Neural cell (in vitro differentiated cells): ENCODE data around the gene SLC30A5. TPM values are rescaled to one million over a fixed set of nuclear protein-coding genes. Genes with fewer than 3 reads are reported as not detected.
"Not testable (repeated sequence)": the region's sequence is repeated elsewhere in the genome, so short reads cannot be mapped to it uniquely, and the experiment has no call there.

Experiments used
- H2AFZ ChIP-seq: fragments of 200-600, 300-800 bp; sonication (generic), shearing (Covaris generic); 2 replicates; pipeline ENCODE4 v1.6.0; 2014; ENCODE audit warnings: low read depth, mild to moderate bottlenecking, antibody characterized with exemption, low read length, moderate library complexity
- H3F3A ChIP-seq: fragments of 200-600 bp; shearing (Covaris generic); 2 replicates; pipeline ENCODE4 v1.6.1; 2016; ENCODE audit warnings: mild to moderate bottlenecking, moderate library complexity, mixed read lengths, antibody characterized with exemption, low read length; ENCODE audit not compliant: insufficient read depth, poor library complexity, severe bottlenecking
- H3K27ac ChIP-seq: fragments of 200-600, 300-800 bp; sonication (generic), shearing (Covaris generic); 2 replicates; pipeline ENCODE4 v1.5.1; 2014; ENCODE audit warnings: mild to moderate bottlenecking, low read length, moderate library complexity
- H3K27me3 ChIP-seq: fragments of 300-800, 200-600 bp; sonication (generic), shearing (Covaris generic); 2 replicates; pipeline ENCODE4 v1.6.0; 2014; ENCODE audit warnings: mild to moderate bottlenecking, low read depth, low read length, moderate library complexity; ENCODE audit not compliant: insufficient read depth
- H3K36me3 ChIP-seq: fragments of 300-800, 200-600 bp; sonication (generic), shearing (Covaris generic); 2 replicates; pipeline ENCODE4 v1.5.1; 2014; ENCODE audit warnings: mild to moderate bottlenecking, antibody characterized with exemption, low read length, moderate library complexity; ENCODE audit not compliant: insufficient read depth
- H3K4me2 ChIP-seq: fragments of 300-800, 200-600 bp; sonication (generic), shearing (Covaris generic); 2 replicates; pipeline ENCODE4 v1.6.0; 2014; ENCODE audit warnings: mild to moderate bottlenecking, low read length
- H3K4me3 ChIP-seq: fragments of 300-800, 200-600 bp; sonication (generic), shearing (Covaris generic); 2 replicates; pipeline ENCODE4 v1.5.1; 2014; ENCODE audit warnings: mild to moderate bottlenecking, low read length, moderate library complexity
- H3K79me2 ChIP-seq: fragments of 200-600 bp; shearing (Covaris generic); replicated peaks from 2 replicates; pipeline ENCODE4 v1.6.0; 2014; ENCODE audit warnings: mild to moderate bottlenecking, low read length, moderate library complexity; ENCODE audit not compliant: insufficient read depth
- H3K9ac ChIP-seq: fragments of 300-800, 200-600 bp; sonication (generic), shearing (Covaris generic); 2 replicates; pipeline ENCODE4 v1.6.1; 2016; ENCODE audit warnings: mild to moderate bottlenecking, low read length, mixed read lengths
- H3K9me2 ChIP-seq: fragments of 200-600 bp; shearing (Covaris generic); 2 replicates; pipeline ENCODE4 v1.6.1; 2016; ENCODE audit warnings: mild to moderate bottlenecking, low read length, mixed read lengths; ENCODE audit not compliant: insufficient read depth
- H3K9me3 ChIP-seq: fragments of 200-600, 300-800 bp; sonication (generic), shearing (Covaris generic); 2 replicates; pipeline ENCODE4 v1.6.1; 2016; ENCODE audit warnings: mild to moderate bottlenecking, mixed run types, low read length, moderate library complexity, mixed read lengths
- H4K20me1 ChIP-seq: fragments of 200-600 bp; shearing (Covaris generic); 2 replicates; pipeline ENCODE4 v1.6.1; 2016; ENCODE audit warnings: mild to moderate bottlenecking, mixed run types; ENCODE audit not compliant: insufficient read depth
- CTCF ChIP-seq: fragments of 450-650 bp; IDR thresholded peaks from 2 replicates; pipeline ENCODE4 v1.5.1; 2014; ENCODE audit warnings: antibody characterized with exemption, mild to moderate bottlenecking, moderate library complexity; ENCODE audit not compliant: poor library complexity, severe bottlenecking
- EP300 ChIP-seq: fragments of 450-650 bp; conservative IDR thresholded peaks from 2 replicates; pipeline ENCODE4 v1.6.1; 2014; ENCODE audit warnings: antibody characterized with exemption, mild to moderate bottlenecking, moderate library complexity; ENCODE audit not compliant: poor library complexity, severe bottlenecking
- EZH2 ChIP-seq: fragments of 200-600, 300-800 bp; shearing (Covaris generic), sonication (generic); IDR thresholded peaks from 2 replicates; pipeline ENCODE4 v1.6.1; 2014; ENCODE audit warnings: antibody characterized with exemption, low read length, borderline replicate concordance, mild to moderate bottlenecking; ENCODE audit not compliant: insufficient read depth, poor library complexity, severe bottlenecking
- MXI1 ChIP-seq: fragments of 450-650 bp; conservative IDR thresholded peaks from 2 replicates; pipeline ENCODE4 v1.6.1; 2014; ENCODE audit warnings: antibody characterized with exemption, mild to moderate bottlenecking; ENCODE audit not compliant: poor library complexity, severe bottlenecking
- POLR2AphosphoS5 ChIP-seq: IDR thresholded peaks from 2 replicates; pipeline ENCODE4 v1.6.1; 2012
- RAD21 ChIP-seq: fragments of 450-650 bp; conservative IDR thresholded peaks from 2 replicates; pipeline ENCODE4 v1.6.1; 2014; ENCODE audit warnings: antibody characterized with exemption, mild to moderate bottlenecking, moderate library complexity
- REST ChIP-seq: IDR thresholded peaks from 2 replicates; pipeline ENCODE4 v1.6.1; 2012; ENCODE audit warnings: borderline replicate concordance
- SMC3 ChIP-seq: fragments of 450-650 bp; conservative IDR thresholded peaks from 2 replicates; pipeline ENCODE4 v1.6.1; 2014; ENCODE audit warnings: antibody characterized with exemption, mild to moderate bottlenecking, moderate library complexity; ENCODE audit not compliant: poor library complexity
- TAF1 ChIP-seq: IDR thresholded peaks from 2 replicates; pipeline ENCODE4 v1.6.1; 2012; ENCODE audit warnings: low read depth
- polyA plus RNA-seq: library from polyadenylated mRNA; depleted of rRNA; stranded (reverse); fragments of >200 nt; gene quantifications from 2 replicates; pipeline ENCODE4 v1.2.3, GENCODE V29; 2014

SLC30A5 gene
- polyA plus RNA-seq, 1 donor from 2014 or later, result 44.1 TPM

- Histone ChIP-seq H3K9me3 (peaks cover 5% of the 10 kb centered on the region), H3K36me3 (no peaks in the 10 kb centered on the region), H2AFZ (no peak overlapping the region), H3F3A (no peaks in the 10 kb centered on the region), H3K9me2 (no peaks in the 10 kb centered on the region), H3K27me3 (no peaks in the 10 kb centered on the region), H3K4me3 (no peak overlapping the region), H3K4me2 (no peak overlapping the region), H3K79me2 (no peaks in the 10 kb centered on the region), H3K27ac (no peak overlapping the region), H3K9ac (no peak overlapping the region), H4K20me1 (no peaks in the 10 kb centered on the region)
- TF ChIP-seq EP300 (no peak), SMC3 (no peak), REST (no peak), POLR2AphosphoS5 (no peak), CTCF (no peak), RAD21 (no peak), TAF1 (no peak), EZH2 (no peak), MXI1 (no peak)
These were observed 45.0 kb downstream of the SLC30A5 start for GRCh38 chr5:69138766-69139165.

GRCh38 chr5:69140239-69140638 lies 46.4 kb downstream of the SLC30A5 start:
- H3K9me3 ChIP-seq, H3F3A ChIP-seq, H3K36me3 ChIP-seq, H3K27ac ChIP-seq, H3K4me3 ChIP-seq, H3K79me2 ChIP-seq, H3K4me2 ChIP-seq, H2AFZ ChIP-seq, H4K20me1 ChIP-seq, H3K27me3 ChIP-seq, H3K9ac ChIP-seq, H3K9me2 ChIP-seq: not testable (repeated sequence)

- Histone ChIP-seq H3K9me2 (no peaks in the 10 kb centered on the region), H3K27me3 (no peaks in the 10 kb centered on the region), H3K9me3 (peaks cover 5% of the 10 kb centered on the region), H3K27ac (no peak overlapping the region), H3K9ac (no peak overlapping the region), H3K79me2 (no peaks in the 10 kb centered on the region), H3K4me2 (no peak overlapping the region), H4K20me1 (no peaks in the 10 kb centered on the region), H3F3A (no peaks in the 10 kb centered on the region), H3K36me3 (no peaks in the 10 kb centered on the region), H3K4me3 (no peak overlapping the region), H2AFZ (no peak overlapping the region)
- TF ChIP-seq EZH2, result no peak
- no peak for TF ChIP-seq REST
- TF ChIP-seq POLR2AphosphoS5, result no peak
- TF ChIP-seq MXI1, result no peak
- no peak for TF ChIP-seq SMC3
- no peak for TF ChIP-seq CTCF
- no peak for TF ChIP-seq TAF1
- TF ChIP-seq EP300, result no peak
- TF ChIP-seq RAD21, result no peak
These were observed 47.0 kb downstream of the SLC30A5 start for GRCh38 chr5:69140827-69141226.
